KMS-11 (cell line): Measurements from ENCODE around the gene GLIS2.

Source experiments
- H2AFZ ChIP-seq: fragments of 200-600 bp; sonication (generic); 2 replicates; pipeline ENCODE4 v1.6.1; 2016; ENCODE audit warnings: antibody characterized with exemption, mixed run types, low read depth
- H3K27ac ChIP-seq: fragments of 200-600 bp; sonication (generic); 2 replicates; pipeline ENCODE4 v1.6.1; 2016; ENCODE audit warnings: mild to moderate bottlenecking, mixed run types
- H3K27me3 ChIP-seq: fragments of 200-600 bp; sonication (generic); 2 replicates; pipeline ENCODE4 v1.6.1; 2017; ENCODE audit warnings: mild to moderate bottlenecking, low read depth, mixed run types, moderate library complexity; ENCODE audit not compliant: insufficient read depth
- H3K36me3 ChIP-seq: fragments of 200-600 bp; sonication (generic); 2 replicates; pipeline ENCODE4 v1.6.1; 2017; ENCODE audit warnings: mild to moderate bottlenecking, mixed run types; ENCODE audit not compliant: insufficient read depth
- H3K4me1 ChIP-seq: fragments of 200-600 bp; sonication (generic); 2 replicates; pipeline ENCODE4 v1.6.1; 2016; ENCODE audit warnings: mild to moderate bottlenecking, low read depth, mixed run types; ENCODE audit not compliant: poor library complexity, severe bottlenecking
- H3K4me2 ChIP-seq: fragments of 200-600 bp; sonication (generic); 2 replicates; pipeline ENCODE4 v1.7.0; 2016; ENCODE audit warnings: mild to moderate bottlenecking, mixed run types
- H3K4me3 ChIP-seq: fragments of 200-600 bp; sonication (generic); IDR thresholded peaks from 2 replicates; pipeline ENCODE4 v1.6.1; 2017; ENCODE audit warnings: low read depth, low read length, mixed read lengths; ENCODE audit not compliant: insufficient read depth
- H3K79me2 ChIP-seq: fragments of 200-600 bp; sonication (generic); 2 replicates; pipeline ENCODE4 v1.6.1; 2016; ENCODE audit warnings: low read depth, mixed run types; ENCODE audit not compliant: insufficient read depth
- H3K9ac ChIP-seq: fragments of 200-600 bp; sonication (generic); 2 replicates; pipeline ENCODE4 v1.6.1; 2016; ENCODE audit warnings: mild to moderate bottlenecking, mixed run types
- H4K20me1 ChIP-seq: fragments of 200-600 bp; sonication (generic); 2 replicates; pipeline ENCODE4 v1.6.1; 2016; ENCODE audit warnings: mild to moderate bottlenecking, mixed run types; ENCODE audit not compliant: insufficient read depth
- TF ChIP-seq, protein P1 (sequence below): fragments of 200-600 bp; sonication (generic); conservative IDR thresholded peaks from 2 replicates; pipeline ENCODE4 v1.6.1; 2017; ENCODE audit warnings: low read depth, mild to moderate bottlenecking, antibody characterized with exemption, low read length, moderate library complexity, mixed read lengths

The GLIS2 gene

DNA sequence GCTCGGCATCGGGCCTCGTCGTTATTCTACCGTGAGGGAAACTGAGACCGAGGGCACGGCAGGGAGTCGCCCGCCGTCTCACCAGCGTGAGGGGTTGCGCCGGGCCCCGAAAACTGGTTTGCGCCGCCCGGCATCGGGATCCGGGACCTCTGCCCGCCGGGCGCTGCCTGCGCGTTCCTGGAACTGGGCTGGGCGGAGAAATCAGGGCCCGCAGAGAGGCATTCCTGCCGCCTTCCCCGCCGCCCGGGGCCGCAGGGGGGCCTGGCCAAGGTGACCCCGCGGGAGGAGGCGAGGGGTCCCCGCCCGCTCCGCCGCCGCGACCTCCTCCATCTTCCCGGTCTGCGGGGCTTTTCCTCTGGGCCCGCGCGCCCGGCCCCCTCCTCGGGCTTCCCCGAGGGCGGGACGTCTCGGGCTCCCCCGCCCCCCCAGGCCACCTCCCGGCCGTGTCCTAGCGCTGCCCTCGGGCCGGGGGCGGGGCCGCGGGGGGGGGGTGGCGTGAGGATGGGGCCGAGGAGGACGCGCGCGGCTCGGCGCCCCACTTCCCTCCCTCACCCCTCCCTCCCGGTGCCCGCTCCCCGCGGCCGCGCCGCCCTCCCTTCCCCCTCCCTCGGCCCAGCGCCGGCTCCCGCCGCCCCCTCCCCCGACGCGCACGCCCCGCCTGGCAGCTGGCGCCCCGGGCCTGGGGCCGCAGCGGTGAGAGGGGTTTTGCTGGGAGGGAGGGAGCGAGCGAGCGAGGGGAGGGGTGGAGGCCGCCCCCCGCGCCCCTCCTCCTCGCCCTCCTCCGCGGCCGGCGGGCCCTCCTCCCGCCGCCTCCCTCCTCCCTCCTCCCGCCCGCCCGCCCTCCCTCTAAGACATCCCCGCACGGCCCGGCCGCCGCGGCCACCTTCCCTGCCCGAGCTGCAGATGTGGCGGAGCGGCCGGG is at the start of gene GLIS2:
Gene GLIS2 (plus strand): TSS at position 882 of the 922 bp plus-strand sequence. CDS start 16,214 bp downstream, outside the sequence.
- Histone ChIP-seq H3K4me2 (peak within 1 kb of the TSS; percentile 96), H2AFZ (peak within 1 kb of the TSS; percentile 77), H3K27ac (peak within 1 kb of the TSS; percentile 30), H4K20me1 (no peaks in the 10 kb centered on the region), H3K36me3 (no peaks in the 10 kb centered on the region), H3K4me1 (peaks cover 39% of the 10 kb centered on the region), H3K9ac (peak within 1 kb of the TSS; percentile 65), H3K4me3 (no peak within 1 kb of the TSS), H3K27me3 (no peaks in the 10 kb centered on the region), H3K79me2 (peaks cover 26% of the 10 kb centered on the region)
- TF ChIP-seq, protein P1, sequence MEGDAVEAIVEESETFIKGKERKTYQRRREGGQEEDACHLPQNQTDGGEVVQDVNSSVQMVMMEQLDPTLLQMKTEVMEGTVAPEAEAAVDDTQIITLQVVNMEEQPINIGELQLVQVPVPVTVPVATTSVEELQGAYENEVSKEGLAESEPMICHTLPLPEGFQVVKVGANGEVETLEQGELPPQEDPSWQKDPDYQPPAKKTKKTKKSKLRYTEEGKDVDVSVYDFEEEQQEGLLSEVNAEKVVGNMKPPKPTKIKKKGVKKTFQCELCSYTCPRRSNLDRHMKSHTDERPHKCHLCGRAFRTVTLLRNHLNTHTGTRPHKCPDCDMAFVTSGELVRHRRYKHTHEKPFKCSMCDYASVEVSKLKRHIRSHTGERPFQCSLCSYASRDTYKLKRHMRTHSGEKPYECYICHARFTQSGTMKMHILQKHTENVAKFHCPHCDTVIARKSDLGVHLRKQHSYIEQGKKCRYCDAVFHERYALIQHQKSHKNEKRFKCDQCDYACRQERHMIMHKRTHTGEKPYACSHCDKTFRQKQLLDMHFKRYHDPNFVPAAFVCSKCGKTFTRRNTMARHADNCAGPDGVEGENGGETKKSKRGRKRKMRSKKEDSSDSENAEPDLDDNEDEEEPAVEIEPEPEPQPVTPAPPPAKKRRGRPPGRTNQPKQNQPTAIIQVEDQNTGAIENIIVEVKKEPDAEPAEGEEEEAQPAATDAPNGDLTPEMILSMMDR, result no peak

DNA sequence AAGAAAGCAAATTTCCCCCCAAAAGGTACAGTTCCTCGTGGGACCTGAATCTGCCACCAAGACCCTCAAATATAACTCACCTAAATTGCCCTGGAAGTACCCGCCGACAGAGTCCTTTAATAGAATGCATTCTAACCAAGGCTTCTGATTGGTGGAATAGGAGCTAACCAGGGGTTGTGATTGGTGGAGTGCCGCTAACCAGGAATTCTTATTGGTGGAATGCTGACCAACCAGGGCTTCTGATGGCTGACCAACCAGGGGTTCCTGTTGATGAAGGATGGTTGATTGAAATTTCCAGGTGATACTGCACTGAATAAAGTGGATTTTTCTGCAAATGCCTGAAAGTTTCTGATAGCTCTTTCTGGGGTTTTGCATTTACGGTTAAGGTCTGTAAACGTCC is 49.5 kb upstream of the GLIS2 start:
- Histone ChIP-seq H3K27ac (no peak overlapping the region), H3K9ac (no peak overlapping the region), H3K36me3 (peaks cover 12% of the 10 kb centered on the region; the same call in 1 of the 2 replicates), H4K20me1 (peaks cover 5% of the 10 kb centered on the region; the same call in 1 of the 2 replicates), H3K27me3 (no peaks in the 10 kb centered on the region), H3K4me1 (peaks cover 12% of the 10 kb centered on the region), H3K4me2 (no peak overlapping the region), H3K4me3 (no peak overlapping the region), H2AFZ (no peak overlapping the region), H3K79me2 (peaks cover 98% of the 10 kb centered on the region)
- TF ChIP-seq, protein P1, result no peak

DNA sequence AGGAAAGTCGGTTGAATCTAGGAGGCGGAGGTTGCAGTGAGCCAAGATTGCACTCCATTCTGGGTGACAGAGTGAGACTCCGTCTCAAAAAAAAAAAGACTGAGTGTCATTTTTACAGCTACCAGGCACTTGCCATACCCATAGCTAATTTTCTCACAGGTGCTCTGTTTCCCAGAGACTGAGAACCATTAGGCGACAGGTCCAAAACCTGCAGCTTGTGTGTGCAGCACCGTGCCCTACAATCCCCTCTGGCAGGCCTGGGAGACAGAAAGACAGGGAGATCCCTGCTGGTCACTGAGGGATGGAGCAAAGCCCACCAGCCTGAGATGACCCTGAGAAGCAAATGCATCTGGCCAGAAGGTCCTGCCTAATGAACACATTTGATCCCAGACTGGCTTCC is 45.8 kb upstream of the GLIS2 start:
- TF ChIP-seq, protein P1, result no peak
- peaks cover 23% of the 10 kb centered on the region for H3K4me1 ChIP-seq
- H4K20me1 ChIP-seq, result peaks cover 2% of the 10 kb centered on the region; the same call in 1 of the 2 replicates
- H3K79me2 ChIP-seq, result peaks cover 66% of the 10 kb centered on the region
- H3K27me3 ChIP-seq, result no peaks in the 10 kb centered on the region
- H2AFZ ChIP-seq, result no peak overlapping the region
- H3K36me3 ChIP-seq, result no peaks in the 10 kb centered on the region
- H3K9ac ChIP-seq, result no peak overlapping the region
- H3K4me3 ChIP-seq, result no peak overlapping the region
- peak overlapping the region; percentile 98 for H3K4me2 ChIP-seq
- no peak overlapping the region; the same call in 1 of the 2 replicates for H3K27ac ChIP-seq

DNA sequence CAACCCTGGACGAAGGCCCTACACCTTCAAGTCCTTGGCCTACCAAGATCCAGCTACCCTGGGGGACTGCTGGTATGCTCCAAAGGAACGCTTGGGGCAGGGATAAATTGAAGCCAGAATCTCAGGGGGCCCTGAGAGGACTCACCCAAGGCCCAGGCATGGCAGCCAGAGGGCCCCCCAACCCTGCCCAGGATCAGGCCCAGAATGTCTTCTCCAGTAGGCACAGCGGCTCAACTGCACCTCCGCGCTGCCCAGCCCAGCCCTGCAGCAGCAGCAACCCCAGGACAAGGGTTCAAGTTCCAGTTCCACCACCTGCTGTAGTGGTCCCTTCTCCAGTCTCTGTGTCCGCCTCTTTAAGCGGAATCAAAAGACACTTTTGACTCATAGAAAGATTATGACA is 45.3 kb upstream of the GLIS2 start:
- Histone ChIP-seq H4K20me1 (no peaks in the 10 kb centered on the region; the same call in 1 of the 2 replicates), H3K4me3 (no peak overlapping the region), H3K27me3 (no peaks in the 10 kb centered on the region), H3K4me1 (peaks cover 28% of the 10 kb centered on the region), H3K27ac (peak overlapping the region; percentile 98), H3K79me2 (peaks cover 61% of the 10 kb centered on the region), H3K36me3 (no peaks in the 10 kb centered on the region), H3K4me2 (peak overlapping the region; percentile 98), H2AFZ (peak overlapping the region; percentile 18; the same call in 1 of the 2 replicates), H3K9ac (peak overlapping the region; percentile 98; the same call in 1 of the 2 replicates)
- TF ChIP-seq, protein P1, result no peak
